DOHH2 (cell line): ENCODE measurements around the gene SUMF1.

Source experiments
- EZH2phosphoT487 ChIP-seq: fragments of 200-600 bp; sonication (generic); IDR thresholded peaks from 2 replicates; pipeline ENCODE4 v1.6.1; 2017; ENCODE audit warnings: borderline replicate concordance, mild to moderate bottlenecking, antibody characterized with exemption, low read length, moderate library complexity, mixed read lengths
- TF ChIP-seq, protein P1 (sequence below): fragments of 200-600 bp; sonication (generic); IDR thresholded peaks from one replicate; pipeline ENCODE4 v1.5.1; 2014; ENCODE audit warnings: antibody characterized with exemption, mild to moderate bottlenecking, low read depth, low read length; ENCODE audit not compliant: poor library complexity, severe bottlenecking

GRCh38 chr3:4394048-4394447 is 73.0 kb downstream of the SUMF1 start:
- TF ChIP-seq, protein P1, sequence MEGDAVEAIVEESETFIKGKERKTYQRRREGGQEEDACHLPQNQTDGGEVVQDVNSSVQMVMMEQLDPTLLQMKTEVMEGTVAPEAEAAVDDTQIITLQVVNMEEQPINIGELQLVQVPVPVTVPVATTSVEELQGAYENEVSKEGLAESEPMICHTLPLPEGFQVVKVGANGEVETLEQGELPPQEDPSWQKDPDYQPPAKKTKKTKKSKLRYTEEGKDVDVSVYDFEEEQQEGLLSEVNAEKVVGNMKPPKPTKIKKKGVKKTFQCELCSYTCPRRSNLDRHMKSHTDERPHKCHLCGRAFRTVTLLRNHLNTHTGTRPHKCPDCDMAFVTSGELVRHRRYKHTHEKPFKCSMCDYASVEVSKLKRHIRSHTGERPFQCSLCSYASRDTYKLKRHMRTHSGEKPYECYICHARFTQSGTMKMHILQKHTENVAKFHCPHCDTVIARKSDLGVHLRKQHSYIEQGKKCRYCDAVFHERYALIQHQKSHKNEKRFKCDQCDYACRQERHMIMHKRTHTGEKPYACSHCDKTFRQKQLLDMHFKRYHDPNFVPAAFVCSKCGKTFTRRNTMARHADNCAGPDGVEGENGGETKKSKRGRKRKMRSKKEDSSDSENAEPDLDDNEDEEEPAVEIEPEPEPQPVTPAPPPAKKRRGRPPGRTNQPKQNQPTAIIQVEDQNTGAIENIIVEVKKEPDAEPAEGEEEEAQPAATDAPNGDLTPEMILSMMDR: no peak
- TF ChIP-seq EZH2phosphoT487: no peak
